Sigmoid colon (tissue), 7 donors: ENCODE measurements around the gene SESN1. TPM values are rescaled to one million over a fixed set of nuclear protein-coding genes. Genes with fewer than 3 reads are reported as not detected.

Experiments used
- DNase-seq: peaks from one replicate; pipeline ENCODE4 v3.0.0-alpha.2; 2019
- H3K27ac ChIP-seq, 4 donors: fragments of 200-600 bp; sonication (generic); one replicate each; pipeline ENCODE4 v1.5.1; 2016 to 2019; ENCODE audit warnings: mild to moderate bottlenecking in 1 of 4
- H3K27me3 ChIP-seq, 3 donors: fragments of 200-600 bp; sonication (generic); one replicate each; pipeline ENCODE4 v1.5.1; 2019; ENCODE audit warnings: mild to moderate bottlenecking in 1 of 3
- H3K36me3 ChIP-seq, 4 donors: fragments of 200-600 bp; sonication (generic); one replicate each; pipeline ENCODE4 v1.5.1; 2016 to 2019
- H3K4me1 ChIP-seq, 4 donors: fragments of 200-600 bp; sonication (generic); one replicate each; pipeline ENCODE4 v1.5.1; 2017 to 2019
- H3K4me3 ChIP-seq, 4 donors: fragments of 200-600 bp; sonication (generic); one replicate each; pipeline ENCODE4 v1.5.1; 2017 to 2019; ENCODE audit warnings: mild to moderate bottlenecking in 2 of 4, moderate library complexity in 1 of 4
- H3K9me3 ChIP-seq, 4 donors: fragments of 200-600 bp in 3 of 4; sonication (generic) in 3 of 4; one replicate each; pipeline versions ENCODE4 v1.5.1 to v1.6.1; 2013 to 2019
- EP300 ChIP-seq, 4 donors: sonication (generic); formaldehyde crosslinking; IDR thresholded peaks; one replicate each; pipeline ENCODE4 v1.6.1; 2017; ENCODE audit warnings: antibody characterized with exemption in 4 of 4
- POLR2A ChIP-seq, 2 donors: fragments of 450-650 bp; IDR thresholded peaks; one replicate each; pipeline ENCODE4 v1.6.1; 2016; ENCODE audit warnings: antibody characterized with exemption in 2 of 2, mild to moderate bottlenecking in 2 of 2, moderate library complexity in 2 of 2
- POLR2AphosphoS5 ChIP-seq, 4 donors: sonication (generic); formaldehyde crosslinking; IDR thresholded peaks; one replicate each; pipeline ENCODE4 v1.6.1; 2017; ENCODE audit warnings: antibody characterized with exemption in 4 of 4
- WGBS, 2 donors: extraction: QIAGEN DNeasy Blood & Tissue Kit; methylation state at CpG; one replicate each; pipeline ENCODE4 v1.1.7; 2013; 5-methylcytosine and 5-hydroxymethylcytosine counted together
- intact Hi-C: fragments of 100-400 bp; cut with DNase I; formaldehyde crosslinking; loops from one replicate; pipeline ENCODE4 v1.15.1; 2023
- polyA plus RNA-seq, 3 donors: library from polyadenylated mRNA; stranded (reverse); fragments of 200-250 nt; gene quantifications; one replicate each; pipeline ENCODE4 v1.2.3, GENCODE V29; 2013
- total RNA-seq, 4 donors: library from RNA; depleted of rRNA; stranded (reverse); fragments of >200 nt; gene quantifications; one replicate each; pipeline ENCODE4 v1.1.0, GENCODE V29; 2016
- TF ChIP-seq, protein P1 (sequence below), 4 experiments: fragments of 450-650 bp in 3 of 4; fragments of 200-600 bp in 1 of 4; IDR thresholded peaks; one replicate each; pipeline ENCODE4 v1.5.1; 2016 to 2019; ENCODE audit warnings: antibody characterized with exemption in 4 of 4, mild to moderate bottlenecking in 3 of 4, moderate library complexity in 2 of 4
- donor health status: healthy with polysubstance abuse.
- donor health status: Bipolar disorder and iron deficiency.
- donor health status: healthy.

Gene SESN1
- total and polyA plus RNA-seq, 7 donors = 18.3 to 144 (median 63.0) TPM

DNA sequence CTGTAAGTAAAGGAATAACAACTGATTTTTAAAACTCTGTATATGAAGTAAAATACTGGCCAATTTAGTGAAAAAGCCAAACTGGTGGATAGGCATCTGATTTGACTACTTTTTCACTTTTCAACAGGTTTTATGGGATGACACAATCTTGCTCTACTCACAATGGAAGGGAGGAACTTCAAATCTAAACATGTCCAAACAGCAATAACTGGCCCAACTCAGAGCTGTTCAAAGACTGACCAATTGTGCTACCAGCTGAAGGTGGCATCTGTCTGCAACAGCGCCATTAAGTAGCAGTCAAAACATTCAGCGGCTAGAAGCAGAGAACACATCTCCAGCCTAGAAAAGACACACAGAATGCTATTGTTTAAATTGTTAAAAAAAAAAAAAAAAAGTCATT lies 44.6 kb downstream of the SESN1 start:
- TF ChIP-seq EP300 (IDR thresholded peaks at IDR 0.05) (no peak), POLR2AphosphoS5 (IDR thresholded peaks at IDR 0.05) (no peak), POLR2A (IDR thresholded peaks at IDR 0.05) (no peak)
- TF ChIP-seq, protein P1, sequence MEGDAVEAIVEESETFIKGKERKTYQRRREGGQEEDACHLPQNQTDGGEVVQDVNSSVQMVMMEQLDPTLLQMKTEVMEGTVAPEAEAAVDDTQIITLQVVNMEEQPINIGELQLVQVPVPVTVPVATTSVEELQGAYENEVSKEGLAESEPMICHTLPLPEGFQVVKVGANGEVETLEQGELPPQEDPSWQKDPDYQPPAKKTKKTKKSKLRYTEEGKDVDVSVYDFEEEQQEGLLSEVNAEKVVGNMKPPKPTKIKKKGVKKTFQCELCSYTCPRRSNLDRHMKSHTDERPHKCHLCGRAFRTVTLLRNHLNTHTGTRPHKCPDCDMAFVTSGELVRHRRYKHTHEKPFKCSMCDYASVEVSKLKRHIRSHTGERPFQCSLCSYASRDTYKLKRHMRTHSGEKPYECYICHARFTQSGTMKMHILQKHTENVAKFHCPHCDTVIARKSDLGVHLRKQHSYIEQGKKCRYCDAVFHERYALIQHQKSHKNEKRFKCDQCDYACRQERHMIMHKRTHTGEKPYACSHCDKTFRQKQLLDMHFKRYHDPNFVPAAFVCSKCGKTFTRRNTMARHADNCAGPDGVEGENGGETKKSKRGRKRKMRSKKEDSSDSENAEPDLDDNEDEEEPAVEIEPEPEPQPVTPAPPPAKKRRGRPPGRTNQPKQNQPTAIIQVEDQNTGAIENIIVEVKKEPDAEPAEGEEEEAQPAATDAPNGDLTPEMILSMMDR (IDR thresholded peaks at IDR 0.05) = no peak
- 91 to 95% methylated on average over 2 of the region's 2 CpGs for WGBS, 2 donors
- intact Hi-C loops = no loop called here
- Histone ChIP-seq H3K27me3 (no peaks in the 10 kb centered on the region), H3K9me3 (no peaks in the 10 kb centered on the region), H3K4me1 (peaks cover 0 to 37% (median 24%) of the 10 kb centered on the region in 4 donors), H3K36me3 (no peaks in the 10 kb centered on the region), H3K4me3 (no peak overlapping the region), H3K27ac (no peak overlapping the region)
- no peak for DNase-seq

DNA sequence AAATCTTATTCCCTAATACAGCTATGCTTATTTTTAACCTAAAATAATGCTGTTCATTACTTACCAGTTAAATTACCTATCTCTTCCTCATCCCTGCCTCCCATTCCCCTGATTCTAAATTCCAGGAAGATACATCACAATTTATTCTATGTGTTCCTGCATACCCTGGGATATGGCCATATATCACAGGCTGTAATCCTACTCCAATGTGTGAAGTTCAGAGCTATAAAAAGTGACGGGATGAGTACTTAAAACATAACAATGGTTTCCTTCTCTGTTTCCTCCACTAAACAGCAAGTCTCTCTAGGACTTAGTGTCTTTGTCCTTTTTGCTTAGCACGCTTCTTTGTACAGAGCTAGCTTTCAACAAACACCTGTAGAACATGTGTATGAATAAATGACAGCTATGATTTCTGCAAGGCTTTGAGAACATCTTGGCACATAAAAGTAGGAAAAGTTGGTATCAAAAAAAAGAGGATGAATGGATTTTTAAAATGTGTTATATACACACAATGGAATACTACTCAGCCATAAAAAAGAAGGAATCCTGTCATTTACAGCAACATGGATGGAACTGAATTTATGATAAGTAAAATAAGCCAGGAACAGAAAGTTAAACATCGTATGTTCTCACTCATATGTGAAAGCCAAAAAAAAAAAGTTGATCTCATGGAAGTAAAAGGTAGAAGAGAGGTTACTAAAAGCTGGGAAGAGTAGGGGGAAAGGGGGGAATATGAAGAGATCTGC lies 45.8 kb downstream of the SESN1 start:
- TF ChIP-seq POLR2A (IDR thresholded peaks at IDR 0.05) (no peak), EP300 (IDR thresholded peaks at IDR 0.05) (no peak), POLR2AphosphoS5 (IDR thresholded peaks at IDR 0.05) (no peak)
- TF ChIP-seq, protein P1 (IDR thresholded peaks at IDR 0.05) = no peak
- Histone ChIP-seq H3K9me3 (no peaks in the 10 kb centered on the region), H3K4me1 (peaks cover 0 to 37% (median 23%) of the 10 kb centered on the region in 4 donors), H3K4me3 (no peak overlapping the region), H3K27ac (no peak overlapping the region), H3K27me3 (no peaks in the 10 kb centered on the region), H3K36me3 (no peaks in the 10 kb centered on the region)
- intact Hi-C loops = no loop called here
- DNase-seq = no peak
- WGBS, 2 donors = 68 to 89% methylated on average over 3 of the region's 3 CpGs

DNA sequence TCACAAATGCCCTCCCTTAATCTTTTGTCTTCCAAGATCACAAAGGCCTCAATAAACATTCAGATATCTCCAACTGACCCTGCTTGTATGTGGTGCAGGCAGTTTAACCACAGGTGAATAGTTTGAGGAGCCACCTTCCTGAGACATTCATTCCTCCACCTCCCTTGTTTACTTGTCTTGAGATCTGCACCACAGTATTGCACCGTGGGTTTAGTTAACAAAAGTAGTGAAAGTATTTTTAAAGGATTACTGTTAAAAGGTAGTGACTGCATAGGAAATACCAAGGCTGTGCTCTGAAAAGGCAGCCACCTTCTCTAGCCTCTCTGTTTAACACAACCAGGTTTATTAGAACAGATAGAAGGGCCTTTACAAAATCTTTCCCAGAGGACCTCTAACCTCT lies 46.5 kb downstream of the SESN1 start:
- Histone ChIP-seq H3K27ac (no peak overlapping the region), H3K4me3 (no peak overlapping the region), H3K9me3 (no peaks in the 10 kb centered on the region), H3K27me3 (no peaks in the 10 kb centered on the region), H3K4me1 (peaks cover 0 to 30% (median 16%) of the 10 kb centered on the region in 4 donors), H3K36me3 (no peaks in the 10 kb centered on the region)
- intact Hi-C loops = no loop called here
- WGBS, 2 donors = 23 to 51% methylated on average over 1 of the region's 1 CpG
- TF ChIP-seq EP300 (IDR thresholded peaks at IDR 0.05) (no peak), POLR2A (IDR thresholded peaks at IDR 0.05) (no peak)
- DNase-seq = no peak

DNA sequence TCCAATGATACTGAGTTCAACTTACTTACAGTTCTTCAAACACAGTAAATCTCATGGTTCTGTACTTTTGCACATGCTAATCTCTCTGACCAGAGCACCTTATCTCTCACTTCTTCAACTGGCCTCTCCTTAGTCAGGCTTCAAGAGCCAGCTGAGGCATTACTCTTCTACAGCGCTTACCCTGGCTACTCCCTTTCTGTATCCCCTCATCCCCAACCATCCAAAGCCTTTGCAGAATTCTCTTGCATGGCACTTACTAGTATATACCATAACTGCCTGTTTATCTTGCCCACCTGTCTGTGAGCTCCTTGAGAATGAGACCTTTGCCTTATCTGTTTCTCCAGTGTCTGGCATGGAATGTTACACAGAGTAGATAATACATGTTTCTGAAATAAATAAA lies 49.2 kb downstream of the SESN1 start:
- no peak for DNase-seq
- intact Hi-C loops = no loop called here
- Histone ChIP-seq H3K36me3 (no peaks in the 10 kb centered on the region), H3K27ac (no peak overlapping the region), H3K4me3 (no peak overlapping the region), H3K9me3 (no peaks in the 10 kb centered on the region), H3K27me3 (no peaks in the 10 kb centered on the region), H3K4me1 (peaks cover 0 to 21% (median 5%) of the 10 kb centered on the region in 4 donors)
- WGBS, 2 donors = 98 to 99% methylated on average over 1 of the region's 1 CpG
- TF ChIP-seq POLR2A (IDR thresholded peaks at IDR 0.05) = no peak
- TF ChIP-seq, protein P1 (IDR thresholded peaks at IDR 0.05) = no peak
- no peak for TF ChIP-seq POLR2AphosphoS5 (IDR thresholded peaks at IDR 0.05)
- no peak for TF ChIP-seq EP300 (IDR thresholded peaks at IDR 0.05)

DNA sequence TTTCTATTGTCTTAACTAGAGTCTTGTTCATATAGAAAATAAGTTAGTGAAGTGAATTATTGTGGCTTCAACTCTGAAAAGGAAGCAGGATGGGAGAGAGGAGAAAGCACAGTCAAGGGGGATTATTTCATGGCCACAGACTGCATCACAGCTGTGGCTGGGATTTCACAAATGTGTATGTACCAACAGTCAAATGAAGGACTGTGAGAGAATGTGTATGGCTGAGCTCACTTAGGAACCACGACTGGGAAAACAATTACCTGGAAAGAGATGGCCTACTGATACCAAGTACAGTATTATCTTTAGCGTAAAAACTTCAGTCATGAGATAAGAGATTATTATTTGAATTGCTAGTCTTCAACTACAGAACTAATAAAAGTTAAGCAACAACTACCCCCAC lies 54.9 kb downstream of the SESN1 start:
- Histone ChIP-seq H3K4me3 (no peak overlapping the region), H3K9me3 (no peaks in the 10 kb centered on the region), H3K27me3 (no peaks in the 10 kb centered on the region), H3K27ac (no peak overlapping the region), H3K4me1 (peaks cover 0 to 27% (median 12%) of the 10 kb centered on the region in 4 donors), H3K36me3 (no peaks in the 10 kb centered on the region)
- no peak for DNase-seq
- TF ChIP-seq POLR2A (IDR thresholded peaks at IDR 0.05) (no peak), EP300 (IDR thresholded peaks at IDR 0.05) (no peak), POLR2AphosphoS5 (IDR thresholded peaks at IDR 0.05) (no peak)
- TF ChIP-seq, protein P1 (IDR thresholded peaks at IDR 0.05) = no peak
- WGBS, 2 donors = 35 to 75% methylated on average over 2 of the region's 2 CpGs
- intact Hi-C loops = no loop called here
